ENCODE measurements around the gene ACO2. TPM values are rescaled to one million over a fixed set of nuclear protein-coding genes. Genes with fewer than 3 reads are reported as not detected.

The ACO2 gene
- total RNA-seq, 2 donors from 2014 or later = 32.7 to 75.5 TPM

DNA sequence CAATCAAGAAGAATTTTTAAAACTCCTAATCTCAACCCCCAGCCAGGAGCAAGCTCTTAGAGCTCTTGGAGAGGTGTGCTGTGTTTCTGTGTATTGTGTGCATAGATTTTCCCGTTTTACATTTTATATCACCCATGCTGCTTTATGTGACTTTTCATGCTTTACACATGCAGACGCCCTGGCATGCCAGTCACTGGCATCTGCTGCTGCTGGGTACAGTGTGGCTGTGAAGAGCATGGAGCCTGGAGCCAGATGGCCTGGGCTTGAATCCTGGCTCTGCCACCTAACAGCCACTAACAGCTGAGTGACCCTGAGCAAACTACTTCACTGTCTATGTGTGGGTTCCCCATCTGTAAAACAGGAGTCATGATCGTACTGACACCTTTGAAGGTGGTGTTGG, 52.2 kb downstream of the ACO2 start:
- no peaks in the 10 kb centered on the region for H3K9me3 ChIP-seq
- no peak for ATAC-seq
- H3K27me3 ChIP-seq = no peaks in the 10 kb centered on the region
- WGBS, 2 donors = 82 to 93% methylated on average over 3 of the region's 3 CpGs
- H3K36me3 ChIP-seq (replicated peaks in 1 of 2; ENCODE audit: insufficient read depth in 1 of 2, low read depth in 2 of 2) = peaks cover 0 to 14% of the 10 kb centered on the region in 2 donors
- H3K27ac ChIP-seq = no peak overlapping the region
- intact Hi-C loops (cut with DNase I) = no loop called here
- H3K4me3 ChIP-seq = no peak overlapping the region
- TF ChIP-seq POLR2A (IDR thresholded peaks at IDR 0.05) (no peak), CTCF (IDR thresholded peaks at IDR 0.05) (no peak)
- no peak for DNase-seq
- H3K4me1 ChIP-seq = peaks cover 23% of the 10 kb centered on the region

- WGBS, 2 donors = 91 to 95% methylated on average over 7 to 9 of the region's 9 CpGs
- Histone ChIP-seq H3K27me3 (no peaks in the 10 kb centered on the region), H3K27ac (peak overlapping the region; percentile 60 to 73 (median 70)), H3K36me3 (replicated peaks in 1 of 2; ENCODE audit: insufficient read depth in 1 of 2, low read depth in 2 of 2) (peaks cover 0 to 16% of the 10 kb centered on the region in 2 donors), H3K4me1 (peaks cover 23% of the 10 kb centered on the region), H3K4me3 (no peak overlapping the region), H3K9me3 (no peaks in the 10 kb centered on the region)
- intact Hi-C loops (cut with DNase I) = no loop called here
- TF ChIP-seq POLR2A (IDR thresholded peaks at IDR 0.05) (no peak), CTCF (IDR thresholded peaks at IDR 0.05) (no peak)
- DNase-seq (no peak), ATAC-seq (no peak)
Measured at GRCh38 chr22:41522813-41523212, 53.9 kb downstream of the ACO2 start.

DNA sequence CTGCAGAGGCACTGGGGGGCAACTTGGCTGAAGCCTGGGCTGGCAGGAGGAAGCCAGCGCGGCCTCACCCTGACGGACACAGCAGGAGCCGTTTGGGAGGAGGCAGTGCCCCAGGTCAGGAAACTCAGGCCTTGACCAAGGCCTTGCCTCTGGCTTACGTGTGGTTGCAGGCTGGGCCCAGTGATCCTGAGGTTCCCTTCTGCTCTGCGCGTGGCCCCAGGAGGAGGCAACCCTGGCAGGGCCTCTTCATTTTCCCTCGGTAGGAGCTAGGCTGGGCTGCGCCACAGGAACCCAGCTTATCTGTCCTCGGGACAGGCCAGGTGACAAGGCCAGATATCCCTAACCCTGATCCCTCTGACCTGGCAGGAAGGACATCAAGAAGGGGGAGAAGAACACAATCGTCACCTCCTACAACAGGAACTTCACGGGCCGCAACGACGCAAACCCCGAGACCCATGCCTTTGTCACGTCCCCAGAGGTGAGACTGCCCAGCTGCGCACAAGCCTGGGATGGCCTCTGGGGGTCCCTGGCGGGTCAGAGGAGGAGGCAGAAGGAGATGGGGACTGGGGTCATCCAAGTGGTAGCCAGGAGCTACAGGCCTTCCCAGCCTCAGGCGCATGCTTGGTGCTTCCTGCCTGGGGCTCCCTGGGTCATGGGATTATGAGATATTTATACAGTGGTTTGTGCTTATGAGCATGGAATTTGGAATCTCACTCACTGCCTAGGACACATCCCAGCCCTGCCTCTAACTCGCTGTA, 54.7 kb downstream of the ACO2 start:
- no peaks in the 10 kb centered on the region for H3K9me3 ChIP-seq
- H3K36me3 ChIP-seq (replicated peaks in 1 of 2; ENCODE audit: insufficient read depth in 1 of 2, low read depth in 2 of 2) = peaks cover 0 to 19% of the 10 kb centered on the region in 2 donors
- H3K27me3 ChIP-seq = no peaks in the 10 kb centered on the region
- intact Hi-C loops (cut with DNase I) = no loop called here
- TF ChIP-seq CTCF (IDR thresholded peaks at IDR 0.05) = no peak
- no peak for TF ChIP-seq POLR2A (IDR thresholded peaks at IDR 0.05)
- H3K27ac ChIP-seq = peak overlapping the region; percentile 60 to 73 (median 70)
- peaks cover 23% of the 10 kb centered on the region for H3K4me1 ChIP-seq
- peak in 3 of 4 donors; percentile 30 to 52 (median 35) for DNase-seq
- 51 to 66% methylated on average over 12 to 21 of the region's 21 CpGs for WGBS, 2 donors
- no peak overlapping the region for H3K4me3 ChIP-seq
- peak; percentile 44 for ATAC-seq

DNA sequence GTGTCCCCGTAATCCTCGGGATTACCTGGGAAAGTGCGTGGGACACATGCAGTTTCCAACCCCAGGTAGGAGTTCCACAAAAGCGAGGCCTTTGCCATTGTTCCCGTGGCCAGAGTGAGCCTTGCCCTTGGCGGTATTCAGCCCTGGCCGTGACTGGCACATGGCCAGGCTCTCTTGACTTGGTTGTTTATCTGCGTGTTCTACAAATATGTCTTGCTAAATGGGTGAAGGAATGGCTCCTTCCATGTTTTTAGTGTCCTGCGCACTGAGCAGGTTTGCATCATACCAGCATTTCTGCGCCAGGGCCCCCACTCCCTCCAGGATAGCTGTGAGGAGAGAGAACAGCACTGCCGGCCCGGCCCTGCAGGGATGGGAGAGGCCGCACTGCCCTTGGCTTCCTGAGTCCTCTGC, 55.3 kb downstream of the ACO2 start:
- no peak for TF ChIP-seq CTCF (IDR thresholded peaks at IDR 0.05)
- TF ChIP-seq POLR2A (IDR thresholded peaks at IDR 0.05) = no peak
- Histone ChIP-seq H3K9me3 (no peaks in the 10 kb centered on the region), H3K27ac (peak overlapping the region; percentile 60 to 73 (median 70)), H3K27me3 (no peaks in the 10 kb centered on the region), H3K4me3 (no peak overlapping the region), H3K36me3 (replicated peaks in 1 of 2; ENCODE audit: insufficient read depth in 1 of 2, low read depth in 2 of 2) (peaks cover 0 to 25% of the 10 kb centered on the region in 2 donors), H3K4me1 (peaks cover 23% of the 10 kb centered on the region)
- ATAC-seq = peak; percentile 49
- WGBS, 2 donors = 11 to 35% methylated on average over 8 to 13 of the region's 13 CpGs
- DNase-seq = peak; percentile 73 to 85 (median 78)
- intact Hi-C loops (cut with DNase I) = no loop called here

Measured in body of pancreas (tissue), 4 donors.